Stimulated activated CD4-positive, alpha-beta T cell treated with anti-CD3 and anti-CD28 coated beads, Interleukin-12 subunit alpha, Interleukin-12 subunit beta, amount 100 ng/mL, for 48 hours (primary cell): Measurements from ENCODE around the gene CYP2S1.
"Not testable (repeated sequence)": the region's sequence is repeated elsewhere in the genome, so short reads cannot be mapped to it uniquely, and the experiment has no call there.

ENCODE experiments used
- DNase-seq, 3 donors: peaks; one replicate each; pipeline ENCODE4 v3.0.0-alpha.2; 2020; ENCODE audit warnings: low read depth in 2 of 3, low spot score in 1 of 3

CYP2S1 gene

GRCh38 chr19:41225238-41226052 is 32.4 kb downstream of the CYP2S1 start:
- peak; percentile 26 to 45 (median 40) for DNase-seq

- peak; percentile 11 to 28 (median 14) for DNase-seq
These were observed 33.2 kb downstream of the CYP2S1 start for GRCh38 chr19:41226053-41226873.

- no peak for DNase-seq
These were observed 33.9 kb downstream of the CYP2S1 start for GRCh38 chr19:41226874-41227390.

- DNase-seq: no peak
These were observed 35.5 kb downstream of the CYP2S1 start for GRCh38 chr19:41228486-41228885.

- DNase-seq: not testable (repeated sequence)
These were observed 36.3 kb downstream of the CYP2S1 start for GRCh38 chr19:41229338-41229737.

GRCh38 chr19:41230067-41230857 is 37.2 kb downstream of the CYP2S1 start:
- no peak for DNase-seq

- no peak for DNase-seq
These were observed 39.7 kb downstream of the CYP2S1 start for GRCh38 chr19:41232686-41233085.

- no peak for DNase-seq
These were observed 40.8 kb downstream of the CYP2S1 start for GRCh38 chr19:41233748-41234240.

GRCh38 chr19:41234512-41235168 is 41.6 kb downstream of the CYP2S1 start:
- no peak for DNase-seq

GRCh38 chr19:41235480-41235879 is 42.5 kb downstream of the CYP2S1 start:
- no peak for DNase-seq

- DNase-seq: no peak
These were observed 45.2 kb downstream of the CYP2S1 start for GRCh38 chr19:41238244-41238643.

GRCh38 chr19:41239363-41239762 is 46.3 kb downstream of the CYP2S1 start:
- no peak for DNase-seq

GRCh38 chr19:41239961-41240574 is 47.0 kb downstream of the CYP2S1 start:
- DNase-seq: no peak

- no peak for DNase-seq
These were observed 48.8 kb downstream of the CYP2S1 start for GRCh38 chr19:41241859-41242258.

GRCh38 chr19:41244117-41244516 is 51.1 kb downstream of the CYP2S1 start:
- no peak for DNase-seq

- DNase-seq: no peak
These were observed 52.8 kb downstream of the CYP2S1 start for GRCh38 chr19:41245843-41246242.

GRCh38 chr19:41248895-41249294 is 55.9 kb downstream of the CYP2S1 start:
- DNase-seq: no peak

- no peak for DNase-seq
These were observed 56.8 kb downstream of the CYP2S1 start for GRCh38 chr19:41249707-41250423.

GRCh38 chr19:41253660-41254059 is 60.6 kb downstream of the CYP2S1 start:
- no peak for DNase-seq
